Body of pancreas (tissue), 4 donors: ENCODE measurements around the gene HSD11B2.

Experiments
- POLR2A ChIP-seq, 3 donors: fragments of 450-650 bp; IDR thresholded peaks; one replicate each; pipeline ENCODE4 v1.6.1; 2016; ENCODE audit warnings: antibody characterized with exemption in 3 of 3, mild to moderate bottlenecking in 2 of 3
- TF ChIP-seq, protein P1 (sequence below), 7 experiments: fragments of 450-650 bp in 4 of 7; fragments of 200-600 bp in 3 of 7; sonication (generic) in 3 of 7; IDR thresholded peaks; one replicate each; pipeline ENCODE4 v1.5.1; 2016 to 2019; ENCODE audit warnings: antibody characterized with exemption in 7 of 7

DNA sequence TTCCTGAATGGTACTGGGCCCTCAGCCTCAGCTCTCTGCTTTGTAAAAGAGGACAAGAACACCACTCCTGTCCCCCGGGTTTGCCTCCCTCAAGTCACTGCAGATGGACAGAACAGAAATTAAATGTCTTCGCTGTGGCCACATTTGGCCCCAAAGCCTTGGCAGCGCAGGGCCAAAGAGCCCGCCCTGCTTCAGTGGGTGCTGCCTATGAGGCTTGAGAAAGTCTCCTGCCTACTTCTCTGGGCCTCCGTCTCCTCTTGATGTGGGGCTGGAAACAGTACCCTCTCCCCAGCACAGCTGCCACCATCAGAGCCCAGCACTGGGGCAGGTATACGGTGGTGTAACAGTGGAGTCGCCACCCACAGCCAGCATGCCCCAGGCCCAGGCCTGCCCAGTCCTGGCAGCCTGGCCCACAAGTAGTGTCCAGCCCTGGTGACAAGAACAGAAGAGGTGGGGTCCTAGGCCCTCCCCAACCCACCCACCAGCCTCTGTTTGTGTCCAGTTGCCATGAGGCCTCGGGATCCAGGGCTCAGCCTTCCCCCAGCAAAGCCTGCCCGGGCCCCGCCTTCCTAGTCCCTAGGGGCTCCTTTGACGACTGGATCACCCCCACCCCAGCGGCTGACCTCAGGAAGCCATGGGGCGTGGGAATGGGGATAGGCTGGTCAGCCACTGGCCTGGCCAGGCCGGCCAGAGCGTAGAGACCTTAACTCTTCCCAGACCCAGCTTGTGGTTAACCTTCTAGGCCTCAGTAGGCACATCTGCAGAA is 33.7 kb upstream of the HSD11B2 start:
- TF ChIP-seq POLR2A (IDR thresholded peaks at IDR 0.05) = no peak
- TF ChIP-seq, protein P1, sequence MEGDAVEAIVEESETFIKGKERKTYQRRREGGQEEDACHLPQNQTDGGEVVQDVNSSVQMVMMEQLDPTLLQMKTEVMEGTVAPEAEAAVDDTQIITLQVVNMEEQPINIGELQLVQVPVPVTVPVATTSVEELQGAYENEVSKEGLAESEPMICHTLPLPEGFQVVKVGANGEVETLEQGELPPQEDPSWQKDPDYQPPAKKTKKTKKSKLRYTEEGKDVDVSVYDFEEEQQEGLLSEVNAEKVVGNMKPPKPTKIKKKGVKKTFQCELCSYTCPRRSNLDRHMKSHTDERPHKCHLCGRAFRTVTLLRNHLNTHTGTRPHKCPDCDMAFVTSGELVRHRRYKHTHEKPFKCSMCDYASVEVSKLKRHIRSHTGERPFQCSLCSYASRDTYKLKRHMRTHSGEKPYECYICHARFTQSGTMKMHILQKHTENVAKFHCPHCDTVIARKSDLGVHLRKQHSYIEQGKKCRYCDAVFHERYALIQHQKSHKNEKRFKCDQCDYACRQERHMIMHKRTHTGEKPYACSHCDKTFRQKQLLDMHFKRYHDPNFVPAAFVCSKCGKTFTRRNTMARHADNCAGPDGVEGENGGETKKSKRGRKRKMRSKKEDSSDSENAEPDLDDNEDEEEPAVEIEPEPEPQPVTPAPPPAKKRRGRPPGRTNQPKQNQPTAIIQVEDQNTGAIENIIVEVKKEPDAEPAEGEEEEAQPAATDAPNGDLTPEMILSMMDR (IDR thresholded peaks at IDR 0.05) = no peak
